Osteoblast (primary cell): Measurements from ENCODE around the gene MRPS34. TPM values are rescaled to one million over a fixed set of nuclear protein-coding genes. Genes with fewer than 3 reads are reported as not detected.

ENCODE experiments used
- DNase-seq: peaks from one replicate; pipeline ENCODE4 v3.0.0; 2011; ENCODE audit warnings: low spot score, mixed read lengths; ENCODE audit not compliant: insufficient read length; ENCODE audit errors: missing footprints
- H2AFZ ChIP-seq: 2 replicates; pipeline ENCODE4 v1.6.0; 2011; ENCODE audit warnings: mild to moderate bottlenecking, low read length
- H3K27ac ChIP-seq: 2 replicates; pipeline ENCODE4 v1.5.1; 2011; ENCODE audit warnings: mild to moderate bottlenecking, low read depth, low read length, moderate library complexity
- H3K27me3 ChIP-seq: 2 replicates; pipeline ENCODE4 v1.6.0; 2012; ENCODE audit warnings: mild to moderate bottlenecking, control low read depth, inconsistent platforms, low read length, moderate library complexity; ENCODE audit not compliant: insufficient read depth
- H3K36me3 ChIP-seq: 2 replicates; pipeline ENCODE4 v1.5.1; 2011; ENCODE audit warnings: mild to moderate bottlenecking, low read length, control low read depth, moderate library complexity; ENCODE audit not compliant: insufficient read depth
- H3K4me1 ChIP-seq: 2 replicates; pipeline ENCODE4 v1.5.1; 2011; ENCODE audit warnings: mild to moderate bottlenecking, low read length, control low read depth, moderate library complexity; ENCODE audit not compliant: insufficient read depth
- H3K4me2 ChIP-seq: 2 replicates; pipeline ENCODE4 v1.6.0; 2011; ENCODE audit warnings: mild to moderate bottlenecking, low read length; ENCODE audit not compliant: insufficient read depth
- H3K4me3 ChIP-seq: fragments of 200-600 bp; sonication (generic); 3 replicates; pipeline ENCODE4 v1.5.1; 2012; ENCODE audit warnings: mild to moderate bottlenecking, low read length, inconsistent platforms; ENCODE audit not compliant: insufficient read depth
- H3K79me2 ChIP-seq: 2 replicates; pipeline ENCODE4 v1.6.0; 2012; ENCODE audit warnings: mild to moderate bottlenecking, low read length, control low read depth, inconsistent platforms; ENCODE audit not compliant: insufficient read depth
- H3K9me3 ChIP-seq: 2 replicates; pipeline ENCODE4 v1.5.1; 2011; ENCODE audit warnings: low read depth, low read length, control low read depth
- H4K20me1 ChIP-seq: 2 replicates; pipeline ENCODE4 v1.6.0; 2012; ENCODE audit warnings: mild to moderate bottlenecking, low read length, control low read depth; ENCODE audit not compliant: insufficient read depth
- total RNA-seq: library from RNA; depleted of rRNA; stranded (reverse); fragments of >200 nt; gene quantifications from 2 replicates; pipeline ENCODE4 v1.2.3, GENCODE V29; 2012
- TF ChIP-seq, protein P1 (sequence below): IDR thresholded peaks from 2 replicates; pipeline ENCODE4 v1.5.1; 2011; ENCODE audit warnings: mild to moderate bottlenecking, low read depth, low read length, moderate library complexity; ENCODE audit errors: extremely low read depth

The MRPS34 gene
- total RNA-seq, 1 donor, result 40.5 TPM

DNA sequence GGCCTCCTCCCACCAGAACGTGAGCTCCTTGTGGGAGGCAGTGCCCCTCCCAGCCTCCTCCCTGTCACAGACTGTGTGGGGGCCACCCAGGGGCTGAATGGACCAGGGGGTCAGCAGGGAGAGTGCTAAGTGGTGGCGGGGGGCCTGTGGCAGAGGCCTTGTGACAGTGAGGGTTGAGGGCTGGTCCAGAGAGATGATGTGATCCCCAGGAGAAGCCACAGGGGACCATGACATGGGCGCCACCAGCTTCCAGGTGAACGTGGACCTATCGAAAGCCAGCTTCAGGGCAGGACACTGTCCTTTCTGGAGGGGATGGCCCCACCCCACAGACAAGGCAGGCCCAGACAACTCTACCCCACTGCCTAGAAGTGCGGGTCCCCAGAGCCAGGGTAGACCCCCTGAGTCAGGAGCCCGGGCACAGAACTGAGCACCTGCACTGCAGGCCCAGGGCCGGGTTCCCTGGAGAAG, 6.3 kb upstream of the MRPS34 start:
- TF ChIP-seq, protein P1, sequence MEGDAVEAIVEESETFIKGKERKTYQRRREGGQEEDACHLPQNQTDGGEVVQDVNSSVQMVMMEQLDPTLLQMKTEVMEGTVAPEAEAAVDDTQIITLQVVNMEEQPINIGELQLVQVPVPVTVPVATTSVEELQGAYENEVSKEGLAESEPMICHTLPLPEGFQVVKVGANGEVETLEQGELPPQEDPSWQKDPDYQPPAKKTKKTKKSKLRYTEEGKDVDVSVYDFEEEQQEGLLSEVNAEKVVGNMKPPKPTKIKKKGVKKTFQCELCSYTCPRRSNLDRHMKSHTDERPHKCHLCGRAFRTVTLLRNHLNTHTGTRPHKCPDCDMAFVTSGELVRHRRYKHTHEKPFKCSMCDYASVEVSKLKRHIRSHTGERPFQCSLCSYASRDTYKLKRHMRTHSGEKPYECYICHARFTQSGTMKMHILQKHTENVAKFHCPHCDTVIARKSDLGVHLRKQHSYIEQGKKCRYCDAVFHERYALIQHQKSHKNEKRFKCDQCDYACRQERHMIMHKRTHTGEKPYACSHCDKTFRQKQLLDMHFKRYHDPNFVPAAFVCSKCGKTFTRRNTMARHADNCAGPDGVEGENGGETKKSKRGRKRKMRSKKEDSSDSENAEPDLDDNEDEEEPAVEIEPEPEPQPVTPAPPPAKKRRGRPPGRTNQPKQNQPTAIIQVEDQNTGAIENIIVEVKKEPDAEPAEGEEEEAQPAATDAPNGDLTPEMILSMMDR, result no peak
- Histone ChIP-seq H3K27me3 (no peaks in the 10 kb centered on the region), H3K36me3 (peaks cover 29% of the 10 kb centered on the region), H3K79me2 (peaks cover 38% of the 10 kb centered on the region), H3K4me1 (peaks cover 24% of the 10 kb centered on the region), H2AFZ (no peak overlapping the region), H4K20me1 (peaks cover 35% of the 10 kb centered on the region), H3K4me2 (no peak overlapping the region), H3K27ac (no peak overlapping the region), H3K9me3 (no peaks in the 10 kb centered on the region), H3K4me3 (no peak overlapping the region)
- peak; percentile 88 for DNase-seq

- peaks cover 29% of the 10 kb centered on the region for H3K36me3 ChIP-seq
- no peaks in the 10 kb centered on the region for H3K9me3 ChIP-seq
- H3K27me3 ChIP-seq, result no peaks in the 10 kb centered on the region
- TF ChIP-seq, protein P1, result no peak
- no peak overlapping the region for H3K4me3 ChIP-seq
- peaks cover 24% of the 10 kb centered on the region for H3K4me1 ChIP-seq
- H2AFZ ChIP-seq, result no peak overlapping the region
- peak; percentile 83 for DNase-seq
- H3K4me2 ChIP-seq, result no peak overlapping the region
- no peak overlapping the region for H3K27ac ChIP-seq
- H4K20me1 ChIP-seq, result peaks cover 36% of the 10 kb centered on the region
- peaks cover 39% of the 10 kb centered on the region for H3K79me2 ChIP-seq
Measured at GRCh38 chr16:1778200-1779179, 5.6 kb upstream of the MRPS34 start.

GRCh38 chr16:1777375-1778199, 4.7 kb upstream of the MRPS34 start:
- peaks cover 40% of the 10 kb centered on the region for H3K79me2 ChIP-seq
- no peaks in the 10 kb centered on the region for H3K9me3 ChIP-seq
- TF ChIP-seq, protein P1, result no peak
- no peak overlapping the region for H3K27ac ChIP-seq
- peaks cover 29% of the 10 kb centered on the region for H3K36me3 ChIP-seq
- no peak overlapping the region for H3K4me2 ChIP-seq
- no peak overlapping the region for H2AFZ ChIP-seq
- peak; percentile 86 for DNase-seq
- no peak overlapping the region for H3K4me3 ChIP-seq
- H3K27me3 ChIP-seq, result no peaks in the 10 kb centered on the region
- H4K20me1 ChIP-seq, result peaks cover 36% of the 10 kb centered on the region
- H3K4me1 ChIP-seq, result peaks cover 21% of the 10 kb centered on the region
